Measurements from ENCODE around the gene TNFRSF9. TPM values are rescaled to one million over a fixed set of nuclear protein-coding genes. Genes with fewer than 3 reads are reported as not detected.

Gene TNFRSF9
- polyA plus RNA-seq, 1 donor from 2014 or later = not detected

DNA sequence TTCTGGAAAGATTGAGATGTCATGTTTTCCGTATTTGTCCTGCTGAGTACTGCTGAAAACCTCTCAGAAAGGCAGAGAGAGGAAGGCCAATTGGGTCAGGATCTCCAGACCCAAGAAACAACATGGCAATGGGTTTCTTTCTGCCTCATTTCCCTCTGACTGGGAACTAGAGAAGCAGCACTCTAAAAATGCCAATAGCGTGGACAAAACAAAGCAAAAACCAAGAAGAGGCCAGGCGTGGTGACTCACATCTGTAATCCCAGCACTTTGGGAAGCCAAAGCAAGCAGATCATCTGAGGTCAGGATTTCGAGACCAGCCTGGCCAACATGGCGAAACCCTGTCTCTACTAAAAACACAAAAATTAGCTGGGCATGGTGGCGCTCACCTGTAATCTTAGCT is 18.3 kb downstream of the TNFRSF9 start:
- H3K4me2 ChIP-seq (ENCODE audit: low read length) = no peak overlapping the region
- no peaks in the 10 kb centered on the region for H3K27me3 ChIP-seq (ENCODE audit: insufficient read depth, low read depth, low read length)
- no peak overlapping the region for H2AFZ ChIP-seq (ENCODE audit: low read depth, low read length)
- H3K9ac ChIP-seq (ENCODE audit: low read length) = no peak overlapping the region
- no peaks in the 10 kb centered on the region for H3F3A ChIP-seq (ENCODE audit: insufficient read depth, low read length, poor library complexity, severe bottlenecking)
- no peaks in the 10 kb centered on the region for H3K79me2 ChIP-seq (replicated peaks; ENCODE audit: insufficient read depth, low read length)
- no peaks in the 10 kb centered on the region for H3K9me2 ChIP-seq (ENCODE audit: insufficient read depth, low read length)
- H3K27ac ChIP-seq (ENCODE audit: low read length) = no peak overlapping the region
- H4K20me1 ChIP-seq (ENCODE audit: insufficient read depth) = no peaks in the 10 kb centered on the region
- TF ChIP-seq, protein P1, sequence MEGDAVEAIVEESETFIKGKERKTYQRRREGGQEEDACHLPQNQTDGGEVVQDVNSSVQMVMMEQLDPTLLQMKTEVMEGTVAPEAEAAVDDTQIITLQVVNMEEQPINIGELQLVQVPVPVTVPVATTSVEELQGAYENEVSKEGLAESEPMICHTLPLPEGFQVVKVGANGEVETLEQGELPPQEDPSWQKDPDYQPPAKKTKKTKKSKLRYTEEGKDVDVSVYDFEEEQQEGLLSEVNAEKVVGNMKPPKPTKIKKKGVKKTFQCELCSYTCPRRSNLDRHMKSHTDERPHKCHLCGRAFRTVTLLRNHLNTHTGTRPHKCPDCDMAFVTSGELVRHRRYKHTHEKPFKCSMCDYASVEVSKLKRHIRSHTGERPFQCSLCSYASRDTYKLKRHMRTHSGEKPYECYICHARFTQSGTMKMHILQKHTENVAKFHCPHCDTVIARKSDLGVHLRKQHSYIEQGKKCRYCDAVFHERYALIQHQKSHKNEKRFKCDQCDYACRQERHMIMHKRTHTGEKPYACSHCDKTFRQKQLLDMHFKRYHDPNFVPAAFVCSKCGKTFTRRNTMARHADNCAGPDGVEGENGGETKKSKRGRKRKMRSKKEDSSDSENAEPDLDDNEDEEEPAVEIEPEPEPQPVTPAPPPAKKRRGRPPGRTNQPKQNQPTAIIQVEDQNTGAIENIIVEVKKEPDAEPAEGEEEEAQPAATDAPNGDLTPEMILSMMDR (IDR thresholded peaks at IDR 0.05; ENCODE audit: poor library complexity, severe bottlenecking) = no peak
- no peak for TF ChIP-seq TAF1 (IDR thresholded peaks at IDR 0.05; ENCODE audit: low read depth)
- no peak for TF ChIP-seq EP300 (conservative IDR thresholded peaks at IDR 0.05; ENCODE audit: poor library complexity, severe bottlenecking)
- TF ChIP-seq SMC3 (conservative IDR thresholded peaks at IDR 0.05; ENCODE audit: poor library complexity) = no peak
- TF ChIP-seq RAD21 (conservative IDR thresholded peaks at IDR 0.05) = no peak
- no peaks in the 10 kb centered on the region for H3K36me3 ChIP-seq (ENCODE audit: insufficient read depth, low read length)
- H3K4me3 ChIP-seq (ENCODE audit: low read length) = no peak overlapping the region
- no peaks in the 10 kb centered on the region for H3K9me3 ChIP-seq (ENCODE audit: low read length)

DNA sequence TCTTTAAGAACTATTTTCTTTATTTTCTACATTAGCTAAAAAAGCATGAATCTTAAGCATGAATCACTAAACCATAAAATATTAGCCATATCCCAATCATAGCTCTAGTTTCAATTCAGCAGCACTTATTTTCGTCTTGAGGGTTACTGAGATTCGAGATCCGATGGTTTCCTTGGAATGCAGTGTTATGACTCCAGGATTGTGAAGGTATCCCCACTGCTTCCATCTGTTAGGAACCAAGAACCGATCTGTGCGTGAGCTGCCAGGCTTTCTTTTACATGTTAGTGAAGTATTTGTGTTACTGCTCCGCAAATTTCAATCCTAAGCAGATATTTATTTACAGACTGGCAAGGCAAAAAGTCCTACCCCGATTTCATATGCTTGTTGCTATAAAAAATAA is 18.8 kb downstream of the TNFRSF9 start:
- H3K9ac ChIP-seq (ENCODE audit: low read length) = no peak overlapping the region
- no peaks in the 10 kb centered on the region for H4K20me1 ChIP-seq (ENCODE audit: insufficient read depth)
- no peaks in the 10 kb centered on the region for H3K9me3 ChIP-seq (ENCODE audit: low read length)
- no peaks in the 10 kb centered on the region for H3F3A ChIP-seq (ENCODE audit: insufficient read depth, low read length, poor library complexity, severe bottlenecking)
- H3K36me3 ChIP-seq (ENCODE audit: insufficient read depth, low read length) = no peaks in the 10 kb centered on the region
- no peaks in the 10 kb centered on the region for H3K79me2 ChIP-seq (replicated peaks; ENCODE audit: insufficient read depth, low read length)
- no peak overlapping the region for H3K4me2 ChIP-seq (ENCODE audit: low read length)
- H3K27ac ChIP-seq (ENCODE audit: low read length) = no peak overlapping the region
- no peaks in the 10 kb centered on the region for H3K27me3 ChIP-seq (ENCODE audit: insufficient read depth, low read depth, low read length)
- H2AFZ ChIP-seq (ENCODE audit: low read depth, low read length) = no peak overlapping the region
- TF ChIP-seq POLR2AphosphoS5 (IDR thresholded peaks at IDR 0.05) = no peak
- TF ChIP-seq, protein P1 (IDR thresholded peaks at IDR 0.05; ENCODE audit: poor library complexity, severe bottlenecking) = no peak
- TF ChIP-seq RAD21 (conservative IDR thresholded peaks at IDR 0.05) = no peak
- TF ChIP-seq MXI1 (conservative IDR thresholded peaks at IDR 0.05; ENCODE audit: poor library complexity, severe bottlenecking) = no peak
- TF ChIP-seq SMC3 (conservative IDR thresholded peaks at IDR 0.05; ENCODE audit: poor library complexity) = no peak
- TF ChIP-seq TAF1 (IDR thresholded peaks at IDR 0.05; ENCODE audit: low read depth) = no peak
- TF ChIP-seq, protein P2, sequence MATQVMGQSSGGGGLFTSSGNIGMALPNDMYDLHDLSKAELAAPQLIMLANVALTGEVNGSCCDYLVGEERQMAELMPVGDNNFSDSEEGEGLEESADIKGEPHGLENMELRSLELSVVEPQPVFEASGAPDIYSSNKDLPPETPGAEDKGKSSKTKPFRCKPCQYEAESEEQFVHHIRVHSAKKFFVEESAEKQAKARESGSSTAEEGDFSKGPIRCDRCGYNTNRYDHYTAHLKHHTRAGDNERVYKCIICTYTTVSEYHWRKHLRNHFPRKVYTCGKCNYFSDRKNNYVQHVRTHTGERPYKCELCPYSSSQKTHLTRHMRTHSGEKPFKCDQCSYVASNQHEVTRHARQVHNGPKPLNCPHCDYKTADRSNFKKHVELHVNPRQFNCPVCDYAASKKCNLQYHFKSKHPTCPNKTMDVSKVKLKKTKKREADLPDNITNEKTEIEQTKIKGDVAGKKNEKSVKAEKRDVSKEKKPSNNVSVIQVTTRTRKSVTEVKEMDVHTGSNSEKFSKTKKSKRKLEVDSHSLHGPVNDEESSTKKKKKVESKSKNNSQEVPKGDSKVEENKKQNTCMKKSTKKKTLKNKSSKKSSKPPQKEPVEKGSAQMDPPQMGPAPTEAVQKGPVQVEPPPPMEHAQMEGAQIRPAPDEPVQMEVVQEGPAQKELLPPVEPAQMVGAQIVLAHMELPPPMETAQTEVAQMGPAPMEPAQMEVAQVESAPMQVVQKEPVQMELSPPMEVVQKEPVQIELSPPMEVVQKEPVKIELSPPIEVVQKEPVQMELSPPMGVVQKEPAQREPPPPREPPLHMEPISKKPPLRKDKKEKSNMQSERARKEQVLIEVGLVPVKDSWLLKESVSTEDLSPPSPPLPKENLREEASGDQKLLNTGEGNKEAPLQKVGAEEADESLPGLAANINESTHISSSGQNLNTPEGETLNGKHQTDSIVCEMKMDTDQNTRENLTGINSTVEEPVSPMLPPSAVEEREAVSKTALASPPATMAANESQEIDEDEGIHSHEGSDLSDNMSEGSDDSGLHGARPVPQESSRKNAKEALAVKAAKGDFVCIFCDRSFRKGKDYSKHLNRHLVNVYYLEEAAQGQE (IDR thresholded peaks at IDR 0.05; ENCODE audit: borderline replicate concordance) = no peak
- TF ChIP-seq EP300 (conservative IDR thresholded peaks at IDR 0.05; ENCODE audit: poor library complexity, severe bottlenecking) = no peak
- TF ChIP-seq EZH2 (IDR thresholded peaks at IDR 0.05; ENCODE audit: borderline replicate concordance, insufficient read depth, low read length, poor library complexity, severe bottlenecking) = no peak
- H3K9me2 ChIP-seq (ENCODE audit: insufficient read depth, low read length) = no peaks in the 10 kb centered on the region
- no peak overlapping the region for H3K4me3 ChIP-seq (ENCODE audit: low read length)
